NOMO-1 (cell line): ENCODE results near the gene RLN1.
"Not testable (repeated sequence)": the region's sequence is repeated elsewhere in the genome, so short reads cannot be mapped to it uniquely, and the experiment has no call there.

ENCODE experiments used
- DNase-seq, 2 experiments: peaks; one replicate each; lab custom pipeline; 2025; ENCODE audit not compliant: unreplicated experiment in 2 of 2; lab: John Stamatoyannopoulos, UW

RLN1 gene

DNA sequence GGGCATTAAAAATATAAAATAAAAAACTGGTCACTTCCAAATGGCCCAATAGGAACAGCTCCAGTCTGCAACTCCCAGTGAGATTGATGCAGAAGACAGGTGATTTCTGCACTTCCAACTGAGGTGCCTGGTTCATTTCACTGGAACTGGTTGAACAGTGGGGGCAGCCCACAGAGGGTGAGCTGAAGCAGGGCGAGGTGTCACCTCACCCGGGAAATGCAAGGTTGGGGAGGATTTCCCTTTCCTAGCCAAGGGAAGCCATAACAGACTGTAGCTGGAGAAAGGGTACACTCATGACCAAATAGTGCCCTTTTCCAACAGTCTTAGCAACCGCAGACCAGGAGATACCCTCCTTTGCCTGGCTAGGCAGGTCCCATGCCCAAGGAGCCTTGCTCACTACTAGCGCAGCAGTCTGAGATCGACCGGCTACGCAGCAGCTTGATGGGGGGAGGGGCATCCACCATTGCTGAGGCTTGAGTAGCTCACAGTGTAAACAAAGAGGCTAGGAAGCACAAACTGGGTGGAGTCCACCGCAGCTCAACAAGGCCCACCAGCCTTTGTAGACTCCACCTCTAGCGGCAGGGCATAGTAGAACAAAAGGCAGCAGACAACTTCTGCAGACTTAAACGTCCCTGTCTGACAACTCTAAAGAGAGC, 12.7 kb downstream of the RLN1 start:
- DNase-seq, result no peak

GRCh38 chr9:5326187-5326586, 13.5 kb downstream of the RLN1 start:
- DNase-seq, result no peak

DNA sequence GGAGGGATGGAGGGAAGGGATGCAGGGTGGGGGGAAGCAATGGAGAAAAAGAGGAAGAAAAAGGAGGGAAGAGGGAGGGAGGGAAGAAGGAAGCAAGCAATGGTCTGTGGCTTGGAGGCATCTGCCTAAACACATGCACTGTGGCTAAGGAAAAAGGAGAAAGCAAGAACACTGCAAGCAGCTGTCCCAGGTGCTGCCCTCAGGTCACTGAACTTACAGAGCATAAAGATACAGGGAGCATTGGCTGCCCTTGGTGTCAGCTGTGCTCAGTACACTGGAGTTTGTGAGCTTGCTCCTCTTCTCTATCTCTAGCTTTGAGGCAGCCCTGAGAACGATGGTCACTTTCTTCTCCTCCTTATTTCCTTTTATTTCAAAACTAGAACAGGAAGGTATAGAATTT, 18.1 kb downstream of the RLN1 start:
- not testable (repeated sequence) for DNase-seq

DNA sequence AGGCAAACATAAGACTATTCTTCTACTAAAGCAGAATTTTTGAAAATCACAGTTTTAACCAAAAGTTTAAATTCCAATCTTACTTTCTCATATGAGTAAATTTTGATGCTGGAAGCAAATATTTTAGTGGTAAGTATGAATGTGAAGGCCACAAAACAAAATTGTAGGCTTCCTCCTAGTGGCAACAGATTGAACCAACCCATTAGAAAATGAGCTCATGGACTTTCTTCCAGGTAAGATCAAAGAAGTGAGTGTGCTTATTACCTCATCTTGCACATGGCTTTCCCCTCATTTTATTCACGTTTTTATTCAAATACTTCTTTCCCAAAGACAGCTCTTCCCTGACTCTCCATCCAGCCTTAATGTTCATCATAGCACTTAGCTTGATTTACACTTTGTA, 18.6 kb downstream of the RLN1 start:
- DNase-seq, result no peak

DNA sequence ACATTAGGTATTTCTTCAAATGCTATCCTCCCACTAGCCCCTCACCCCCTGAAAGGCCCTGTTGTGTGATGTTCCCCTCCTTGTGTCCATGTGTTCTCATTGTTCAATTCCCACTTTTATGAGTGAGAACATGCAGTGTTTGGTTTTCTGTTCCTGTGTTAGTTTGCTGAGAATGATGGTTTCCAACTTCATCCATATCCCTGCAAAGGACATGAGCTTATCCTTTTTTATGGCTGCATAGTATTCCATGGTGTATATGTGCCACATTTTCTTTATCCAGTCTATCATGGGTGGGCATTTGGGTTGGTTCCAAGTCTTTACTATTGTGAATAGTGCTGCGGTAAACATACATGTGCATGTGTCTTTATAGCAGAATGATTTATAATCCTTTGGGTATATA, 23.3 kb downstream of the RLN1 start:
- DNase-seq, result not testable (repeated sequence)

DNA sequence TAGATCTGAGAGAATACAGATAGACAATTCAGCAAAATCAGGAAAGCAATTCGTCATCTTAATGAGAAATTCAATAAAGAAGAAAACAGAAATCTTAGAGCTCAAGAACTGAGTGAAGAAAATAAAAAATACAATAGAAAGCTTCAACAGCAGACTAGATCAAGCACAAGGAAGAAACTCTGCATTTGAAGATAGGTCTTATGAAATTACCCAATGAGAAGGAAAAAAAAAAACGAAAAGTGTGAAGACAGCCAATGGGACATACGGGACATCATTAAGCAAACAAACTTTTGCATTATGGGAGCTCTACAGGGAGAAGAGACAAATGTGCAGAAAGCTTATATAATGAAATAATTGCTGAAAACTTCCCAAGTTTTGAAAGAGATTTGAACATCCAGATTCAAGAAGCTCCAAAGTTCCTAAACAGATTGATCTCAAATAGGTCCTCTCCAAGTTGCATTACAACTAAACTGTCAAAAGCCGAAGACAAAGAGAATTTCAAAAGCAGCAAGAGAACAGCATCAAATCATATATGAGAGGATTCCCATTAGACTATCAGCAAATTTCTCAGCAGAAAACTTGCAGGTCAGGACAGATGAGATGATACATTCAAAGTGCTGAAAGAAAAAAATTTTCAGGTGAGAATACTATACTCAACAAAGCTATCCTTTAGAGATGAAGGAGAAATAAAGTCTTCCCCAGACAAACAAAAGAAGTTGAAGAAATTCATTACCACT, 24.3 kb downstream of the RLN1 start:
- no peak for DNase-seq

DNA sequence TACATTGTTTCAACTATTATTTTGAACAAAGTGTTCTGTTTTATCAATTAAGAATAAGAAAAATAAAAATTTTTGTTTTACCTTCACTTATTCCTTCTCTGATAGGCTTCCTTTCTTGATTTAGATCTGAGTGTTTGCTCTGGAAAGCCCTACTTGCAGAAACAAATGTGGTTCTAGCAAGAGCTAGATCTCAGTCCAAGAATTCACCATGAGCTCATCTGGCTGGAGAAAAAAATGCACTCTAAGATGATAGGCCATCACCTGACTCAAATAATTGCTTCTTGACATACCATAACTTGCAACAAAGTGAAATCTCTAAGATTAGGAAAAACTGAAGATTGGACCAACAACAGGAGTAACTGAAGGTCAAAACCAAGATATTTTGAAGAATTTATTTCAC, 28.8 kb downstream of the RLN1 start:
- DNase-seq, result no peak

DNA sequence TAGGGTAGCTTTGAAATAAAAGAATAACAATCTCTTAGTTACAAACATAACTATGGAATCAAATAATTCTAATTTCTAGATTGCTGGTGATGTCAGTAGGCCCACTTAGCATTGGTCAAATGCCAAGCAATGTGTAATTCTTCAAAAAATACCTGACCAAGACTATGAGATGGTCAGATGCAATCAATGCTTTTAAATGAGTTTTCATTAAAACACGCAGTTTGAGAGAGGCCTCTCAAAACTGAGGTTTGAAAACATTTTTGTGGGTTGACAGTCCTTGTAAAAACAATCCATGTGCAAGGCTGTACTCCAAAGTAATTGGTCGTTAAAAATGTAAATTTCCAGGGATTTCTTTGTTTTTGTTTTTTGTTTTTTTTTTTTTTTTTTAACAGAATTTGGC, 33.9 kb downstream of the RLN1 start:
- no peak for DNase-seq

DNA sequence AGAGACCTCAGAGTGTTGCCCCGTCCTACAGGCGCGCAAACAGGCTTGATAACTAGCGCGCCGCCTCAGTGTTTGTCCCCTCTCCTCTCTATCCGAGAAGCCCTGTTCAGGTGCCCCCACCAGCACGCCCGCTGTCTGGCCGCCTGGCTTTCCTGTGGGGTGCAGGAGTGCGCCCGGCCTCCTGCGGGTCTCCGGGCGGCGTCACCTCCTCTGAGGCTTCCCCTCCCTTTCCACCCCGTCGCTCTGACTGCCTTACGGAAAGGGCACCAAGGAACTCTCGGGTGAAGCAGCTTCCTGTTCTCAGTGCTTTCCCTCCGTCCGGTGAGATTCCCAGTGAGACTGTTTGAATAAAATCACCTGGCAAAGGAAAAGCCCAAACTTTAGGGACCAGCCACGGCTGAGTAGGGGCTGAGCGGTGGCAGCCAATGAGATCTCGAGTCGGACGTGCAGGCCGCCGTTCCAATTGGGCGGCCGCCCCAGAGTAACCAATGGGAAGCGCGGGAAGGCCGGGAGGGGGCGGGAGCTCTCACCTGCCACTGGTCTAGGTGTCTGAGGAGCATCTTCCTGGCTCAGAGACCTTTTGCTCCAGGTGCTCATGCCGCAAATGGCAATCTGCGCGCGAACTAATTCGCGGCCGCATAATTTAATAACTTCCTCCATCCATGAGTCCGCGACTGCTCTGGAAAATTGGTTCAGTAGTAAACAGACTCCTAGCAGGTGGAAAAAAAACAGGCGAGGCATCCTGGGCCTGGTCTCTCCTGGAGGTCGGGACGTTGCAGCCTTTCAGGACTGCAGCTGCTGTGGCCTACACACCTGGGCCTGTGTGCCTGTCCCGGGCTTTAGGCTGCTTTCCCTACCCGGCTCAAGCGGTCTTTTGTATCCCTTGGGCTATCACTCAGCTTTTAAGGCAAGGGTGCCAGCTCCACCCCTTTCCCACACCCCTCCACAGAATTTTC, 35.6 kb downstream of the RLN1 start, which contains the start of gene RLN2:
RLN2 (minus strand) TSS at position 877 of the 956 bp plus-strand sequence; CDS start at position 741, 136 bp downstream.
- DNase-seq, result not testable (repeated sequence)

DNA sequence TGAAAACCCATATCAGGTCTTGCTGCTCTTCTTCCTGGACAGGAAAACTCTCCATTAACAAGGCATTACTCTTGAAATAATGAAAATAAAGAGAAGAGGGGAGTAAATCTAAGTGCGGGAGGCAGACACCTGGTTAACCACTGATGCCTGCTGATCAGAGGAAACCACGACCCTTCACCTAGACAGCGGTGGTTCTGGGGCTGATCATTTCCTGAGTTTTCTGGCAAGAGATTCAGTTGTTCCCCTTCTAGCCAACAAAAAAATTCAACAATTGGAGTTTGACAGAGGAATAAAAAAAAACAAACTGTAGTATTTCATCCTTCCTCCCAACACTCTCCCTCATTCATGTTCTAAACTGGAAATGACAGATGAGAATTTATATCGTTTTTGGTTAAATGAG, 38.1 kb downstream of the RLN1 start:
- DNase-seq, result no peak

GRCh38 chr9:5292141-5292540, 47.5 kb downstream of the RLN1 start:
- DNase-seq, result no peak

GRCh38 chr9:5288591-5288990, 51.1 kb downstream of the RLN1 start:
- DNase-seq, result no peak

DNA sequence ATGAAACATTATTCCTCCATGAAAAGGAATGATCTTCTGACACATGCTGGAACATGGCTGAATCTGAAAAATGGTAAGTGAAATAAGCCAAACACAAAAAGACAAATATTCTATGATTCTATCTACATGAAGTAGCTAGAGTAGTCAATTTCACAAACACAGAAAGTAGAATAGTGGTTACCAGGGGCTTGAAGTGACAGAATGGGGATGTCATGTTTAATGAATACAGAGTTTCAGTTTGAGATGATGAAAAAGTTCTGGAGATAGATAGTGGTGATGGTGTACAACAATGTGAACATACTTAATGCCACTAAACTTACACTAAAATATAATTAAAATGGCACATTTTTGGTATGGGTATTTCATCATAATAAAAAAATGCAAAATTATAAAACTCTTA, 53.4 kb downstream of the RLN1 start:
- no peak for DNase-seq
